ENCODE measurements around the gene TBC1D4.
"Not testable (repeated sequence)": the region's sequence is repeated elsewhere in the genome, so short reads cannot be mapped to it uniquely, and the experiment has no call there.

TBC1D4 gene

DNA sequence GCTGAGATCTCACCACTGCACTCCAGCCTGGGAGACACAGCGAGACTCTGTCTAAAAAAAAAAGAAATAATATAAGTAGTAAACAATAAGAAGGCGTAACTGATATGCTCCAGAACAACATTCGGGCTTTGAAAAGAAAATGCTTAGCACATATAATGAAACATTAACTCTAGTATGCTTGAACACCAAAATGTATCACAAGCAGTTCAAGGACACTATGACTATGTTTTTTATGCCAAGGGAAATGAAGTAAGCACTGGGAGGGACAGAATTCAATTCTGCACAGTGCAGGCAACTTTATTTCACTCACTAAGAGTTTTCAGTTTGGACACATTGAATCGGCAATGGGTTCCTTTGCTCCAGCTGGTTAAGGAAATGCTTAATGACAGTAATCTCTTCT, 178.7 kb downstream of the TBC1D4 start:
- no peak for DNase-seq (ENCODE audit: low spot score in 2 of 2)
- Mint-ChIP-seq H3K36me3 (peaks cover 4% of the 10 kb centered on the region), H3K9me3 (peaks cover 4% of the 10 kb centered on the region), H3K27ac (no peak overlapping the region), H3K4me3 (no peak overlapping the region), H3K4me1 (peaks cover 6% of the 10 kb centered on the region), H3K27me3 (no peaks in the 10 kb centered on the region)
- no peak for ATAC-seq (ENCODE audit: low read depth)

- ATAC-seq (ENCODE audit: low read depth) = no peak
- Mint-ChIP-seq H3K4me1 (peaks cover 6% of the 10 kb centered on the region), H3K9me3 (peaks cover 4% of the 10 kb centered on the region), H3K27ac (no peak overlapping the region), H3K36me3 (peaks cover 4% of the 10 kb centered on the region), H3K4me3 (no peak overlapping the region), H3K27me3 (no peaks in the 10 kb centered on the region)
- DNase-seq (ENCODE audit: low spot score in 2 of 2) = no peak
These were observed 179.8 kb downstream of the TBC1D4 start for GRCh38 chr13:75302071-75302698.

- no peaks in the 10 kb centered on the region for H3K27me3 Mint-ChIP-seq
- H3K9me3 Mint-ChIP-seq = peaks cover 4% of the 10 kb centered on the region
- H3K27ac Mint-ChIP-seq = peak overlapping the region; percentile 53
- peak; percentile 35 for ATAC-seq (ENCODE audit: low read depth)
- H3K4me1 Mint-ChIP-seq = peaks cover 6% of the 10 kb centered on the region
- DNase-seq (ENCODE audit: low spot score in 2 of 2) = no peak
- no peak overlapping the region for H3K4me3 Mint-ChIP-seq
- peaks cover 4% of the 10 kb centered on the region for H3K36me3 Mint-ChIP-seq
These were observed 181.8 kb downstream of the TBC1D4 start for GRCh38 chr13:75299913-75300862.

- H3K9me3 Mint-ChIP-seq = no peaks in the 10 kb centered on the region
- no peaks in the 10 kb centered on the region for H3K27me3 Mint-ChIP-seq
- DNase-seq (ENCODE audit: low spot score in 2 of 2) (no peak), ATAC-seq (ENCODE audit: low read depth) (no peak)
- no peak overlapping the region for H3K27ac Mint-ChIP-seq
- peaks cover 2% of the 10 kb centered on the region for H3K4me1 Mint-ChIP-seq
- no peak overlapping the region for H3K4me3 Mint-ChIP-seq
- H3K36me3 Mint-ChIP-seq = no peaks in the 10 kb centered on the region
These were observed 182.7 kb downstream of the TBC1D4 start for GRCh38 chr13:75299246-75299645.

DNA sequence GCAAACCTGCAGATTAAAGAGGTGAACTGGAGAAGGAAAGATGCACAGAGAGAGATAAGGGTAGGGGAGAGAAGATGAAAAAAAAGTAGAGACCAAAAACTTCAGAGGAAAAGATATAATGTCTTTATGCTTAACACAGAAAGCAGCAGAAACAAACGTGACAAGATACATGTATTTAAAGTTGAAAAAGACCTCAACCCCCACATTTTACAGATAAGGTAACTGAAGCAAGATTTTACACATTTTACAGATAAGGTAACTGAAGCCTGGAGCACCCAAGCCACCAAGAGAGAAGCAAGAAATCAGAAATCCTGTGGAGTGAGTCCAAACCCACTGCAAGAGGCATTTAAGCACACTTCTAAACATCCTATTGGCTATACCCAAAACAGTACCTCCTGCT, 185.3 kb downstream of the TBC1D4 start:
- H3K36me3 Mint-ChIP-seq = no peaks in the 10 kb centered on the region
- H3K27me3 Mint-ChIP-seq = no peaks in the 10 kb centered on the region
- H3K4me3 Mint-ChIP-seq = no peak overlapping the region
- peaks cover 2% of the 10 kb centered on the region for H3K4me1 Mint-ChIP-seq
- no peak overlapping the region for H3K27ac Mint-ChIP-seq
- ATAC-seq (ENCODE audit: low read depth) = no peak
- no peaks in the 10 kb centered on the region for H3K9me3 Mint-ChIP-seq
- DNase-seq (ENCODE audit: low spot score in 2 of 2) = no peak

DNA sequence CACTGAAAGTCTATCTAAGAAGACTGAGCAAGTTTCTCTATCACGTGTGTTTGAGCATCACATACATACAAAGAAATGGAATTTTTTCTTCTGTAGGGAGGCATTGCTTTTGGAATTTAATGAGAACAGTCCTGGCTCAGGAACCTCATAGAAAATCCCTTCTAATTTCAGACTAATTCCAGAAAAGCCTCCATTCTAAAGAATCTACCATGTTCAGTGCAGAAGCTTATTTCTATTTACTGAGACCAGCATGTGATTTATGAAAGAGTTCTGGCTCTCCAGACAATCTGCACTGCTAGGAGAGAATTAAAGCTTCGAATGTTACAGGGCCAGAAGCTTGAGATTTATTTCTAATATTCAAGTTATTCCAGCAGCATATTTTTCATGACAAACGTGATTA, 186.8 kb downstream of the TBC1D4 start:
- Mint-ChIP-seq H3K36me3 (no peaks in the 10 kb centered on the region), H3K4me3 (no peak overlapping the region), H3K27me3 (no peaks in the 10 kb centered on the region), H3K27ac (no peak overlapping the region), H3K9me3 (no peaks in the 10 kb centered on the region), H3K4me1 (peaks cover under 1% of the 10 kb centered on the region)
- ATAC-seq (ENCODE audit: low read depth) (no peak), DNase-seq (ENCODE audit: low spot score in 2 of 2) (no peak)

GRCh38 chr13:75294110-75294509, 187.9 kb downstream of the TBC1D4 start:
- no peaks in the 10 kb centered on the region for H3K27me3 Mint-ChIP-seq
- no peak for ATAC-seq (ENCODE audit: low read depth)
- H3K27ac Mint-ChIP-seq = no peak overlapping the region
- no peak overlapping the region for H3K4me3 Mint-ChIP-seq
- H3K4me1 Mint-ChIP-seq = no peaks in the 10 kb centered on the region
- H3K9me3 Mint-ChIP-seq = no peaks in the 10 kb centered on the region
- no peaks in the 10 kb centered on the region for H3K36me3 Mint-ChIP-seq
- no peak for DNase-seq (ENCODE audit: low spot score in 2 of 2)

DNA sequence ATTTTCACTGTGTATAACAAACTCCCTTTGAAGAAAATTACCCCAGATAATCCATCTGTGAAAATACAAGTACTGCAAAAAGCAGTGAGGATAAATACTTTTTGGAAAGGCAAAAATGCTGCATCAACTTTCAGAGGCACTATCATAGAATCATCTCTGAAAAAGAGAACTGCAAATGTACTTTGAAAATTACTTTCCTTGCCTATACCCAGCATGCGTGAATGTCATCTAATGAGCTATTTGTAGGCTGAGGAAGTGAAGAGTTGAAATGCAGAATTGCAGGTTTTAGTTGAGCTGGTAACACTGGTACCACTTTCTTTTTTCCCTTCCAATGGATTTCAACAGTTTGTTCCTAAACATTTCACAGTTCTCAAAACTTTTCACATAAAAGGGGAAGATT, 196.7 kb downstream of the TBC1D4 start:
- H3K27ac Mint-ChIP-seq = no peak overlapping the region
- H3K4me3 Mint-ChIP-seq = no peak overlapping the region
- no peak for DNase-seq (ENCODE audit: low spot score in 2 of 2)
- H3K27me3 Mint-ChIP-seq = peaks cover 1% of the 10 kb centered on the region
- H3K36me3 Mint-ChIP-seq = peaks cover 2% of the 10 kb centered on the region
- no peak for ATAC-seq (ENCODE audit: low read depth)
- no peaks in the 10 kb centered on the region for H3K4me1 Mint-ChIP-seq
- H3K9me3 Mint-ChIP-seq = peaks cover 3% of the 10 kb centered on the region

DNA sequence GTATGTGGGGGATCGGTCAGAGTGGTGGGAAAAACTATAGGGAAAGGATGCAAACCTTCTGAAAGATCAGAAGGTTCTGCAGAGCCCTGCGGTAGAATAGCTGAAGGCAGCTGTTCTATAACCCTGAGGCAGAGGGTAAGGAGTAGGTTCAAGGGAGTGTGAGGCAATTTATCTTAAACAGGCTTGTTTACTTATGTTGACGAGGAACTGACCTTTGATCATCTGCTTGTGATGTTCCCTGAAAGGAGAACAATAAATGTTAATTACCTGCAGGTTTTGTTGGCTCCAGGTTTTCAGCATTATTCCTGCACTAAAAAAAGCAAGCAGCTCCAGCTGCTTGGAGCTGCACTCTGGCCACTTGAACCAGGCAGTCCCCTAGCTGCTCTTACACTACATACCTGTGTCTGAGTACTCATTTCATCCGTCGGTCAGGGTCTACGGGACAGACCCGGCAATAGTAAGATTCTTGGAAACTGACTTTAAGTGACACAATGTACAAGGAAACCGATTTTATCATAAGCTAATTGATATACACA, 202.1 kb downstream of the TBC1D4 start:
- ATAC-seq (ENCODE audit: low read depth) (no peak), DNase-seq (ENCODE audit: low spot score in 2 of 2) (no peak)
- H3K27me3 Mint-ChIP-seq = peaks cover 3% of the 10 kb centered on the region

GRCh38 chr13:75273695-75274094, 208.3 kb downstream of the TBC1D4 start:
- not testable (repeated sequence) for H3K4me1 Mint-ChIP-seq; H3K36me3 Mint-ChIP-seq; ATAC-seq (ENCODE audit: low read depth); H3K27ac Mint-ChIP-seq; DNase-seq (ENCODE audit: low spot score in 2 of 2); H3K27me3 Mint-ChIP-seq; H3K9me3 Mint-ChIP-seq; H3K4me3 Mint-ChIP-seq

More for the DNA sequence above, 202.1 kb downstream of the TBC1D4 start:
- Mint-ChIP-seq H3K36me3 (no peaks in the 10 kb centered on the region), H3K27ac (no peak overlapping the region), H3K4me1 (no peaks in the 10 kb centered on the region), H3K4me3 (no peak overlapping the region), H3K9me3 (peaks cover 8% of the 10 kb centered on the region)

- ATAC-seq (ENCODE audit: low read depth) (no peak), DNase-seq (ENCODE audit: low spot score in 2 of 2) (no peak)
- Mint-ChIP-seq H3K4me1 (no peaks in the 10 kb centered on the region), H3K4me3 (no peak overlapping the region), H3K9me3 (peaks cover 5% of the 10 kb centered on the region), H3K36me3 (peaks cover 2% of the 10 kb centered on the region), H3K27ac (no peak overlapping the region), H3K27me3 (no peaks in the 10 kb centered on the region)
These were observed 210.1 kb downstream of the TBC1D4 start for GRCh38 chr13:75271846-75272245.

DNA sequence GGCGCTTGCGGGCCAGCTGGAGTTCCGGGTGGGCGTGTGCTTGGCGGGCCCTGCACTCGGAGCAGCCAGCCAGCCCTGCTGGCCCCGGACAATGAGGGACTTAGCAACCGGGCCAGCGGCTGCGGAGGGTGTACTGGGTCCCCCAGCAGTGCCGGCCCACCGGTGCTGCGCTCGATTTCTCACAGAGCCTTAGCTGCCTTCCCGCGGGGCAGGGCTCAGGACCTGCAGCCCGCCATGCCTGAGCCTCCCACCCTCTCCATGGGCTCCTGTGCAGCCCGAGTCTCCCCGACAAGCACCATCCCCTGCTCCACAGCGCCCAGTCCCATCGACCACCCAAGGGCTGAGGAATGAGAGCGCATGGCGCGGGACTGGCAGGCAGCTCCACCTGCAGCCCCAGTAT, 213.5 kb downstream of the TBC1D4 start:
- H3K4me3 Mint-ChIP-seq; ATAC-seq (ENCODE audit: low read depth); H3K4me1 Mint-ChIP-seq; DNase-seq (ENCODE audit: low spot score in 2 of 2); H3K27ac Mint-ChIP-seq; H3K36me3 Mint-ChIP-seq; H3K9me3 Mint-ChIP-seq; H3K27me3 Mint-ChIP-seq: not testable (repeated sequence)

GRCh38 chr13:75264611-75265010, 217.4 kb downstream of the TBC1D4 start:
- Mint-ChIP-seq H3K9me3 (no peaks in the 10 kb centered on the region), H3K27ac (no peak overlapping the region), H3K4me1 (no peaks in the 10 kb centered on the region), H3K4me3 (no peak overlapping the region), H3K36me3 (no peaks in the 10 kb centered on the region), H3K27me3 (peaks cover 1% of the 10 kb centered on the region)
- no peak for ATAC-seq (ENCODE audit: low read depth)
- no peak for DNase-seq (ENCODE audit: low spot score in 2 of 2)

GRCh38 chr13:75263741-75264407, 218.1 kb downstream of the TBC1D4 start:
- ATAC-seq (ENCODE audit: low read depth) (no peak), DNase-seq (ENCODE audit: low spot score in 2 of 2) (no peak)
- no peak overlapping the region for H3K27ac Mint-ChIP-seq
- H3K36me3 Mint-ChIP-seq = no peaks in the 10 kb centered on the region
- H3K4me3 Mint-ChIP-seq = no peak overlapping the region
- no peaks in the 10 kb centered on the region for H3K9me3 Mint-ChIP-seq
- no peaks in the 10 kb centered on the region for H3K4me1 Mint-ChIP-seq
- peaks cover 1% of the 10 kb centered on the region for H3K27me3 Mint-ChIP-seq
